ENCODE data around the gene VEGFB.
A peak's percentile ranks its signal among the peaks of the same experiment; 100 is the strongest.

The VEGFB gene

GRCh38 chr11:64233913-64234586, at the start of gene VEGFB:
Gene VEGFB (plus strand): TSS chr11:64234584. CDS start chr11:64234834, 250 bp downstream.
- no peak for DNase-seq (ENCODE audit: low read depth)

GRCh38 chr11:64185175-64185692, 49.1 kb upstream of the VEGFB start:
- no peak for DNase-seq (ENCODE audit: low read depth)

- DNase-seq (ENCODE audit: low read depth) = peak; percentile 98
These were observed 48.5 kb upstream of the VEGFB start, which contains the start of gene STIP1 for GRCh38 chr11:64185693-64186491. Gene STIP1 (plus strand): TSS chr11:64186171. CDS start chr11:64186262, 91 bp downstream.

- DNase-seq (ENCODE audit: low read depth) = no peak
These were observed 47.8 kb upstream of the VEGFB start for GRCh38 chr11:64186492-64187165.

GRCh38 chr11:64192434-64192833, 42.0 kb upstream of the VEGFB start:
- no peak for DNase-seq (ENCODE audit: low read depth)

GRCh38 chr11:64196626-64197025, 37.8 kb upstream of the VEGFB start:
- no peak for DNase-seq (ENCODE audit: low read depth)

- DNase-seq (ENCODE audit: low read depth) = no peak
These were observed 35.9 kb upstream of the VEGFB start for GRCh38 chr11:64198511-64198910.

GRCh38 chr11:64201543-64201942, 32.8 kb upstream of the VEGFB start:
- DNase-seq (ENCODE audit: low read depth) = no peak

GRCh38 chr11:64202992-64203391, 31.4 kb upstream of the VEGFB start:
- no peak for DNase-seq (ENCODE audit: low read depth)

GRCh38 chr11:64203421-64204079, 30.8 kb upstream of the VEGFB start:
- DNase-seq (ENCODE audit: low read depth) = no peak

GRCh38 chr11:64204080-64204440, 30.3 kb upstream of the VEGFB start:
- DNase-seq (ENCODE audit: low read depth) = no peak

GRCh38 chr11:64204464-64204989, 29.9 kb upstream of the VEGFB start:
- no peak for DNase-seq (ENCODE audit: low read depth)

GRCh38 chr11:64206457-64207255, 27.7 kb upstream of the VEGFB start, which contains the start of gene FERMT3:
Gene FERMT3 (plus strand): TSS chr11:64206721. CDS start chr11:64207365, 644 bp downstream.
- no peak for DNase-seq (ENCODE audit: low read depth)

- DNase-seq (ENCODE audit: low read depth) = peak; percentile 80
These were observed 26.9 kb upstream of the VEGFB start for GRCh38 chr11:64207256-64208085.

GRCh38 chr11:64208086-64208795, 26.1 kb upstream of the VEGFB start:
- no peak for DNase-seq (ENCODE audit: low read depth)

- DNase-seq (ENCODE audit: low read depth) = no peak
These were observed 25.4 kb upstream of the VEGFB start for GRCh38 chr11:64208796-64209562.

- DNase-seq (ENCODE audit: low read depth) = no peak
These were observed 24.9 kb upstream of the VEGFB start for GRCh38 chr11:64209563-64209843.

- DNase-seq (ENCODE audit: low read depth) = no peak
These were observed 23.9 kb upstream of the VEGFB start for GRCh38 chr11:64210301-64211020.

Measured in stimulated activated CD8-positive, alpha-beta memory T cell treated with anti-CD3 and anti-CD28 coated beads, Interleukin-7, amount 100 ng/mL, for 24 hours (primary cell).